Skeletal muscle tissue (tissue), 4 donors: ENCODE data around the gene MAP2K6. TPM values are rescaled to one million over a fixed set of nuclear protein-coding genes. Genes with fewer than 3 reads are reported as not detected.

Experiments used
- H3K27ac ChIP-seq: one replicate; pipeline ENCODE4 v1.7.0; 2013; ENCODE audit warnings: mild to moderate bottlenecking, low read depth, low read length, inconsistent platforms
- H3K27me3 ChIP-seq, 3 donors: one replicate each; pipeline ENCODE4 v1.7.0; 2013; ENCODE audit warnings: low read length in 3 of 3; ENCODE audit not compliant: control insufficient read depth in 3 of 3, insufficient read depth in 3 of 3
- H3K36me3 ChIP-seq, 3 donors: one replicate each; pipeline ENCODE4 v1.7.0; 2013; ENCODE audit warnings: low read length in 3 of 3; ENCODE audit not compliant: control insufficient read depth in 3 of 3, insufficient read depth in 3 of 3
- H3K4me1 ChIP-seq, 3 donors: one replicate each; pipeline ENCODE4 v1.7.0; 2013; ENCODE audit warnings: low read length in 3 of 3, mild to moderate bottlenecking in 3 of 3; ENCODE audit not compliant: control insufficient read depth in 3 of 3, insufficient read depth in 3 of 3
- H3K4me3 ChIP-seq, 3 donors: one replicate each; pipeline ENCODE4 v1.7.0; 2013; ENCODE audit warnings: low read length in 3 of 3
- H3K9ac ChIP-seq, 3 donors: one replicate each; pipeline ENCODE4 v1.7.0; 2013; ENCODE audit warnings: low read length in 3 of 3, mild to moderate bottlenecking in 3 of 3, moderate library complexity in 2 of 3, low read depth in 1 of 3
- H3K9me3 ChIP-seq, 3 donors: one replicate each; pipeline ENCODE4 v1.7.0; 2013; ENCODE audit warnings: low read length in 3 of 3; ENCODE audit not compliant: control insufficient read depth in 3 of 3
- total RNA-seq: library from RNA; depleted of rRNA; stranded (reverse); fragments of >200 nt; gene quantifications from one replicate; pipeline ENCODE4 v1.2.3, GENCODE V29; 2014
- donor health status: Osteomylitis.

Gene MAP2K6
- total RNA-seq, 1 donor from 2014 or later = 13.6 TPM

GRCh38 chr17:69560987-69561441 lies 146.5 kb downstream of the MAP2K6 start:
- H3K4me3 ChIP-seq = no peak overlapping the region
- H3K9ac ChIP-seq = no peak overlapping the region
- peak overlapping the region; percentile 44 for H3K27ac ChIP-seq
- no peaks in the 10 kb centered on the region for H3K36me3 ChIP-seq
- no peaks in the 10 kb centered on the region for H3K9me3 ChIP-seq
- H3K27me3 ChIP-seq = no peaks in the 10 kb centered on the region
- H3K4me1 ChIP-seq = peaks cover 7 to 9% (median 8%) of the 10 kb centered on the region in 3 donors

GRCh38 chr17:69561462-69561861 lies 147.0 kb downstream of the MAP2K6 start:
- no peak overlapping the region for H3K9ac ChIP-seq
- no peaks in the 10 kb centered on the region for H3K27me3 ChIP-seq
- H3K27ac ChIP-seq = peak overlapping the region; percentile 44
- H3K9me3 ChIP-seq = no peaks in the 10 kb centered on the region
- H3K4me1 ChIP-seq = peaks cover 7 to 9% (median 8%) of the 10 kb centered on the region in 3 donors
- no peak overlapping the region for H3K4me3 ChIP-seq
- H3K36me3 ChIP-seq = no peaks in the 10 kb centered on the region

DNA sequence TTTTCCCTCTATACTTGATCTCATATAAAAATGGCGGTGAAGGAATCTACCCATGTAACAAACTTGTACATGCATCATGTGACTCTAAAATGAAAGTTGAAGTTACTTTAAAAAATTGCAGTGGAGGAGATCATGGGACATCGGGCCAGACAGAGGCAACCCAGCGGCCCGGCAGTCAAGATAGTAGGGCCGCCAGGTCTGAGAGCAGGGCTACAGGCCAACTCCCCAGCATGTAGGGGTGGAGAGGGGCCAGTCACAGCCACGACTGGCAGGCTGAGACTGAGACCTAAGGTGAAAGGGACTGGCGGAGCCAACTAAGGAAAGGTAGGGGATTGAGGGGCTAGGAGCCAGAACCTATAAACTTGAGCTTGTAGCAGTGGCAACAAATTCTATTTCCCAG lies 150.9 kb downstream of the MAP2K6 start:
- Histone ChIP-seq H3K4me3 (no peak overlapping the region), H3K4me1 (peaks cover 7 to 9% (median 8%) of the 10 kb centered on the region in 3 donors), H3K27ac (no peak overlapping the region), H3K9ac (no peak overlapping the region), H3K27me3 (no peaks in the 10 kb centered on the region), H3K9me3 (no peaks in the 10 kb centered on the region), H3K36me3 (no peaks in the 10 kb centered on the region)

DNA sequence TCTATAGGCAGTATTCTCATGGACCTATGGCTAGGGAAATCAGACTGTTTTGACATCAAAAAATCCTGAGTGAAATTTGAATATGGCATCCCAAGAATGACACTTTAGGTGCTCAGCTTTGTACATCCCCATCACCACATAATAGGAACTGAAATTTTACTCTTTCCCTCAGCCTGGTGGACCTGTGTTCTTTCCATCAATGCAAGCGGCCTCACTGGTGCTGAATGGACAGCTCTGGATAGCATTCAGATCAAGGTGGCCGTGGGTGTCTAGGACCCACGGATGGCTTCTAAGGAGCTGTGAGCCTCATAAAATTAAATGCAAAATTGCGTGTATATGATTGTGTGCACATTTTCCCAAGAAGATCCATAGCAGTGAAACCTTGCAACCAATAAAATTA lies 152.6 kb downstream of the MAP2K6 start:
- Histone ChIP-seq H3K36me3 (no peaks in the 10 kb centered on the region), H3K4me1 (no peaks in the 10 kb centered on the region), H3K27me3 (no peaks in the 10 kb centered on the region), H3K27ac (no peak overlapping the region), H3K4me3 (no peak overlapping the region), H3K9me3 (no peaks in the 10 kb centered on the region), H3K9ac (no peak overlapping the region)

GRCh38 chr17:69572747-69573146 lies 158.2 kb downstream of the MAP2K6 start:
- H3K4me3 ChIP-seq = no peak overlapping the region
- no peak overlapping the region for H3K9ac ChIP-seq
- H3K36me3 ChIP-seq = no peaks in the 10 kb centered on the region
- H3K4me1 ChIP-seq = peaks cover 0 to 4% (median 0%) of the 10 kb centered on the region in 3 donors
- H3K27ac ChIP-seq = no peak overlapping the region
- no peaks in the 10 kb centered on the region for H3K9me3 ChIP-seq
- no peaks in the 10 kb centered on the region for H3K27me3 ChIP-seq

GRCh38 chr17:69573396-69573795 lies 158.9 kb downstream of the MAP2K6 start:
- Histone ChIP-seq H3K36me3 (no peaks in the 10 kb centered on the region), H3K27me3 (no peaks in the 10 kb centered on the region), H3K4me1 (peaks cover 0 to 4% (median 0%) of the 10 kb centered on the region in 3 donors), H3K9ac (no peak overlapping the region), H3K9me3 (no peaks in the 10 kb centered on the region), H3K27ac (no peak overlapping the region), H3K4me3 (no peak overlapping the region)

- Histone ChIP-seq H3K4me3 (no peak overlapping the region), H3K27ac (peak overlapping the region; percentile 7), H3K9ac (no peak overlapping the region), H3K36me3 (no peaks in the 10 kb centered on the region), H3K27me3 (no peaks in the 10 kb centered on the region), H3K4me1 (peaks cover 0 to 4% (median 0%) of the 10 kb centered on the region in 3 donors), H3K9me3 (no peaks in the 10 kb centered on the region)
Observed at GRCh38 chr17:69574257-69575197, 160.0 kb downstream of the MAP2K6 start.

GRCh38 chr17:69575346-69575761 lies 160.9 kb downstream of the MAP2K6 start:
- peak overlapping the region; percentile 7 for H3K27ac ChIP-seq
- H3K9ac ChIP-seq = no peak overlapping the region
- no peaks in the 10 kb centered on the region for H3K36me3 ChIP-seq

DNA sequence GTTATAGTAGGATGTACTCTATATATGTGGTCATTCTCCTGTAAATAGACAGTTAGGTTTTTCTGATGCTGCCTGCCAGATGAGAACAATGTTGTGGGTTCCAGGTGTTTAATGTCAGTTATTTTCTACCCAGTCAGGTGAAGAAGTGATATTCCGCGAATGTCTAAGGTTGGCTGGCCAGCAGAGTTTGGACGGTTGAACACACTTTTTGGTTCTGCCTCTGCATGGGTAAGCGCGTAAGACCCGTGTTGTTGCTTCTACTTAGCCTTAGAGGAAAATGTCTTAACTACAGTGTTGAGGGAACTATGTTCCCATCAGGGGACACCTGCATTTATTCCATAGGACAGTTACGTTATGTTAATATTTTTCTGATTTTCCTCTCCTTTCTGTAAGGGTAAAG lies 162.6 kb downstream of the MAP2K6 start:
- no peak overlapping the region for H3K27ac ChIP-seq
- H3K27me3 ChIP-seq = no peaks in the 10 kb centered on the region
- H3K9me3 ChIP-seq = no peaks in the 10 kb centered on the region
- no peak overlapping the region for H3K4me3 ChIP-seq
- no peak overlapping the region for H3K9ac ChIP-seq
- H3K36me3 ChIP-seq = no peaks in the 10 kb centered on the region
- H3K4me1 ChIP-seq = peaks cover 3 to 4% (median 4%) of the 10 kb centered on the region in 3 donors

More at GRCh38 chr17:69575346-69575761, 160.9 kb downstream of the MAP2K6 start:
- H3K27me3 ChIP-seq = no peaks in the 10 kb centered on the region
- no peaks in the 10 kb centered on the region for H3K9me3 ChIP-seq
- H3K4me3 ChIP-seq = no peak overlapping the region
- peaks cover 0 to 4% (median 0%) of the 10 kb centered on the region in 3 donors for H3K4me1 ChIP-seq

DNA sequence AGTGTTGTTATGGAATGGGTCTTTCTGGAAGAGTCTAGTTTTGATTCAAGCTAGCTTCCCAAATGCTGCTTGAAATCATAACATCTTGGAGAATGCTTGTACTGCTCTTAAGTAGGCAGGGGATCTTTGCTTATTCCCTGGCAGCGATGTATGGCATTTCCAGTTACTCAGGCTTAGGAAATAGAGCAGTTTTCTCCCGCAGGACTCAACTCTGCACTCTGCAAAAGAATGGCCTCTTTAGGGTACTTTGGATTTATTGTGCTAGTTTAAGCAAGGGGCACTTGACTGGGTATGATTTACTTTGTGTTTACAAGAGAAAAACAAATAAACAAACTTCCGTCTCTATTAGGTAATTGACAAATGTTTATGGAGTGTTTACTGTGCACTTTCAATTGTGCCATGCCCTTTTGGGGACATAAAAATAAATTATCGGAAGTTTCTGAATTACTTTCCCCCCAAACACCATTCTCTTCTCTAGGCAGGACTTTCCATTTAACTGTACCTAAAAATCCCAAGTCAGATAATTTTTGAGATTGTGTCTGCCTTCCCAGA lies 164.0 kb downstream of the MAP2K6 start:
- Histone ChIP-seq H3K9me3 (no peaks in the 10 kb centered on the region), H3K36me3 (no peaks in the 10 kb centered on the region), H3K27ac (no peak overlapping the region), H3K27me3 (no peaks in the 10 kb centered on the region), H3K9ac (no peak overlapping the region), H3K4me1 (peaks cover 3 to 4% (median 4%) of the 10 kb centered on the region in 3 donors), H3K4me3 (no peak overlapping the region)
